ENCODE results near the gene GRK5. TPM values are rescaled to one million over a fixed set of nuclear protein-coding genes. Genes with fewer than 3 reads are reported as not detected.

GRK5 gene
- total RNA-seq, 2 donors from 2014 or later, result 4.8 to 10.6 TPM

- no peak overlapping the region for H3K4me3 ChIP-seq
- 90% methylated on average over 7 of the region's 7 CpGs for WGBS
- no peak for DNase-seq (ENCODE audit: low spot score)
- H3K36me3 ChIP-seq, result no peaks in the 10 kb centered on the region
- no peaks in the 10 kb centered on the region for H3K27me3 ChIP-seq (replicated peaks; ENCODE audit: insufficient read depth)
- no peaks in the 10 kb centered on the region for H3K9me3 ChIP-seq
- H3K27ac ChIP-seq, result no peak overlapping the region
- intact Hi-C loops (cut with DNase I), result no loop called here
- TF ChIP-seq POLR2AphosphoS5 (IDR thresholded peaks at IDR 0.05) (no peak), POLR2A (IDR thresholded peaks at IDR 0.05) (no peak)
- TF ChIP-seq, protein P1, sequence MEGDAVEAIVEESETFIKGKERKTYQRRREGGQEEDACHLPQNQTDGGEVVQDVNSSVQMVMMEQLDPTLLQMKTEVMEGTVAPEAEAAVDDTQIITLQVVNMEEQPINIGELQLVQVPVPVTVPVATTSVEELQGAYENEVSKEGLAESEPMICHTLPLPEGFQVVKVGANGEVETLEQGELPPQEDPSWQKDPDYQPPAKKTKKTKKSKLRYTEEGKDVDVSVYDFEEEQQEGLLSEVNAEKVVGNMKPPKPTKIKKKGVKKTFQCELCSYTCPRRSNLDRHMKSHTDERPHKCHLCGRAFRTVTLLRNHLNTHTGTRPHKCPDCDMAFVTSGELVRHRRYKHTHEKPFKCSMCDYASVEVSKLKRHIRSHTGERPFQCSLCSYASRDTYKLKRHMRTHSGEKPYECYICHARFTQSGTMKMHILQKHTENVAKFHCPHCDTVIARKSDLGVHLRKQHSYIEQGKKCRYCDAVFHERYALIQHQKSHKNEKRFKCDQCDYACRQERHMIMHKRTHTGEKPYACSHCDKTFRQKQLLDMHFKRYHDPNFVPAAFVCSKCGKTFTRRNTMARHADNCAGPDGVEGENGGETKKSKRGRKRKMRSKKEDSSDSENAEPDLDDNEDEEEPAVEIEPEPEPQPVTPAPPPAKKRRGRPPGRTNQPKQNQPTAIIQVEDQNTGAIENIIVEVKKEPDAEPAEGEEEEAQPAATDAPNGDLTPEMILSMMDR (IDR thresholded peaks at IDR 0.05), result no peak
- no peaks in the 10 kb centered on the region for H3K4me1 ChIP-seq (replicated peaks)
Observed at GRCh38 chr10:119314486-119314885, 107.1 kb downstream of the GRK5 start.

GRCh38 chr10:119315128-119316001 lies 108.0 kb downstream of the GRK5 start:
- no peaks in the 10 kb centered on the region for H3K27me3 ChIP-seq (replicated peaks; ENCODE audit: insufficient read depth)
- intact Hi-C loops (cut with DNase I), result no loop called here
- no peak for DNase-seq (ENCODE audit: low spot score)
- no peak overlapping the region for H3K4me3 ChIP-seq
- no peaks in the 10 kb centered on the region for H3K4me1 ChIP-seq (replicated peaks)
- H3K27ac ChIP-seq, result no peak overlapping the region
- TF ChIP-seq POLR2AphosphoS5 (IDR thresholded peaks at IDR 0.05), result no peak
- H3K36me3 ChIP-seq, result no peaks in the 10 kb centered on the region
- no peaks in the 10 kb centered on the region for H3K9me3 ChIP-seq
- WGBS, result 78% methylated on average over 16 of the region's 16 CpGs

- Histone ChIP-seq H3K4me1 (replicated peaks) (no peaks in the 10 kb centered on the region), H3K27ac (no peak overlapping the region), H3K36me3 (no peaks in the 10 kb centered on the region), H3K9me3 (no peaks in the 10 kb centered on the region), H3K27me3 (replicated peaks; ENCODE audit: insufficient read depth) (no peaks in the 10 kb centered on the region), H3K4me3 (no peak overlapping the region)
- no peak for DNase-seq (ENCODE audit: low spot score)
- 89% methylated on average over 2 of the region's 2 CpGs for WGBS
- TF ChIP-seq, protein P1 (IDR thresholded peaks at IDR 0.05), result no peak
- TF ChIP-seq POLR2A (IDR thresholded peaks at IDR 0.05) (no peak), POLR2AphosphoS5 (IDR thresholded peaks at IDR 0.05) (no peak)
- intact Hi-C loops (cut with DNase I), result no loop called here
Observed at GRCh38 chr10:119316002-119316358, 108.6 kb downstream of the GRK5 start.

GRCh38 chr10:119316729-119317097 lies 109.3 kb downstream of the GRK5 start:
- Histone ChIP-seq H3K4me3 (no peak overlapping the region), H3K4me1 (replicated peaks) (no peaks in the 10 kb centered on the region), H3K36me3 (no peaks in the 10 kb centered on the region), H3K9me3 (no peaks in the 10 kb centered on the region), H3K27me3 (replicated peaks; ENCODE audit: insufficient read depth) (no peaks in the 10 kb centered on the region), H3K27ac (no peak overlapping the region)
- 71% methylated on average over 4 of the region's 4 CpGs for WGBS
- intact Hi-C loops (cut with DNase I), result no loop called here
- DNase-seq (ENCODE audit: low spot score), result no peak
- TF ChIP-seq POLR2AphosphoS5 (IDR thresholded peaks at IDR 0.05) (no peak), POLR2A (IDR thresholded peaks at IDR 0.05) (no peak)
- TF ChIP-seq, protein P1 (IDR thresholded peaks at IDR 0.05), result no peak

DNA sequence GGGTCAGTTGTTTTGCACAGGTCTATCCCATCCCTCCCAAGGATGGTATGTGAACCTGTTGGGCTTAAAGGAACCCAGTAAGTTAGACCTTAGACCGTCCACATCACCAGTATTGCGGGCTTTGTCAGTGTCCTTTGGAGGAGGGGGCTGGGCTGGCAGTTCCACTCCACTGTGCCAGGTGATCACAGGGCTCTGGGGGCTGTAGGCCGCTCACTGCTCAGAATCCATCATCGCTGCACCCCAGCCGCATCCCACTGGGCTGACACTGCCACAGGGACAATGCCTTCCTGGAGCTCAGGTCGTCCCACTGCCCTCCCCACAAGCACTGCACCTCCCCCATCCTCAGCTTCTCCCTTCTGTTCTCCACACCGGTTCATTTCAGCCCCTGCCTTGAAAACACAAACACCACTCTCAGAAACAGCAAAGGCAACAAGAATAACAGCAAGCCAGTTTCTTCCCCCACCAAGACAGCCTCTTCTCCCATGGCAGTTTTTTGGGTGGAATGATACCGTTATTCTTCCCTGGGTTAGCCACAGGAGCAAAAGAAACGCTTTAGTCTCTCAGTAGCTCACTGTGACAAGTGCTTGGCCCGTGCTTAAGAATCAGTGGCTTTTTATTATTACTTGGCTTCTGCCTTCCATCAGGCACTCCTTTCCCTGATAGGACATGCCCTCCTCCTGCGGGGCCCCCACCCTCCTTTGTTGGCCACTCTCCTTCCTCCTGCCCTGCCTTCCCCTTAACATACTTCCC lies 111.2 kb downstream of the GRK5 start:
- Histone ChIP-seq H3K36me3 (no peaks in the 10 kb centered on the region), H3K4me1 (replicated peaks) (no peaks in the 10 kb centered on the region), H3K27me3 (replicated peaks; ENCODE audit: insufficient read depth) (no peaks in the 10 kb centered on the region), H3K27ac (no peak overlapping the region), H3K9me3 (no peaks in the 10 kb centered on the region), H3K4me3 (no peak overlapping the region)
- intact Hi-C loops (cut with DNase I), result no loop called here
- TF ChIP-seq POLR2A (IDR thresholded peaks at IDR 0.05) (no peak), POLR2AphosphoS5 (IDR thresholded peaks at IDR 0.05) (no peak)
- TF ChIP-seq, protein P1 (IDR thresholded peaks at IDR 0.05), result no peak
- WGBS, result 66% methylated on average over 11 of the region's 11 CpGs
- no peak for DNase-seq (ENCODE audit: low spot score)

Measured in prostate gland (tissue), 2 donors.